B cell (primary cell): ENCODE results near the gene ANKRD33B. TPM values are rescaled to one million over a fixed set of nuclear protein-coding genes. Genes with fewer than 3 reads are reported as not detected.

Source experiments
- ATAC-seq: fragments of 200-7000 bp; cut with Tn5 transposase; one replicate; pipeline ENCODE4 v1.10.0; 2021; ENCODE audit warnings: low read depth, mild to moderate bottlenecking, moderate number of reproducible peaks, moderate library complexity
- CTCF ChIA-PET: fragments of 350-600 bp; sonication (Branson Sonifier 250); formaldehyde crosslinking; loops from one replicate; lab custom pipeline; 2021; ENCODE audit warnings: antibody characterized with exemption, inconsistent platforms; lab: Charles Lee
- POLR2A ChIA-PET: fragments of 350-600 bp; sonication (Branson Sonifier 250); formaldehyde crosslinking; loops from one replicate; lab custom pipeline; 2021; ENCODE audit warnings: antibody characterized with exemption; lab: Charles Lee
- DNase-seq: peaks from one replicate; pipeline ENCODE4 v3.0.0; 2013
- H2AFZ ChIP-seq: 2 replicates; pipeline ENCODE4 v1.6.1; 2012; ENCODE audit warnings: mild to moderate bottlenecking, low read depth, low read length; ENCODE audit not compliant: insufficient read depth, poor library complexity, severe bottlenecking
- H3K27ac ChIP-seq, 2 donors: 1 replicate in 1 of 2; 2 replicates in 1 of 2; pipeline ENCODE4 v1.5.1; 2012 to 2013; ENCODE audit warnings: low read length in 2 of 2, mild to moderate bottlenecking in 2 of 2, moderate library complexity in 1 of 2
- H3K27me3 ChIP-seq, 4 experiments: fragments of 200-600 bp in 1 of 4; sonication (generic) in 1 of 4; replicated peaks in 1 of 4; 1 replicate in 2 of 4; 2 replicates in 2 of 4; pipeline versions ENCODE4 v1.6.1 to v1.7.0; 2013 to 2016; ENCODE audit warnings: low read length in 3 of 4, mild to moderate bottlenecking in 2 of 4, mixed read lengths in 1 of 4, moderate library complexity in 1 of 4; ENCODE audit not compliant: insufficient read depth in 4 of 4, control insufficient read depth in 3 of 4; ENCODE audit errors: control extremely low read depth in 1 of 4
- H3K36me3 ChIP-seq, 2 experiments: replicated peaks in 1 of 2; 1 replicate in 1 of 2; 2 replicates in 1 of 2; pipeline versions ENCODE4 v1.6.1 to v1.7.1; 2013; ENCODE audit warnings: low read length in 1 of 2; ENCODE audit not compliant: insufficient read depth in 2 of 2, control insufficient read depth in 1 of 2; ENCODE audit errors: control extremely low read depth in 1 of 2, extremely low read depth in 1 of 2
- H3K4me1 ChIP-seq, 2 donors: fragments of 200-600 bp in 1 of 2; sonication (generic) in 1 of 2; 1 replicate in 1 of 2; 2 replicates in 1 of 2; pipeline versions ENCODE4 v1.5.1 to v1.6.1; 2013 to 2017; ENCODE audit warnings: low read length in 2 of 2; ENCODE audit not compliant: control insufficient read depth in 2 of 2, insufficient read depth in 2 of 2
- H3K4me2 ChIP-seq: replicated peaks from 2 replicates; pipeline ENCODE3; 2012; ENCODE audit warnings: mild to moderate bottlenecking, low read depth, low read length; ENCODE audit not compliant: poor library complexity, severe bottlenecking
- H3K4me3 ChIP-seq, 5 experiments: fragments of 200-600 bp in 1 of 5; sonication (generic) in 1 of 5; 1 replicate in 3 of 5; 2 replicates in 2 of 5; pipeline versions ENCODE4 v1.5.1 to v1.7.0; 2011 to 2016; ENCODE audit warnings: low read length in 4 of 5, mild to moderate bottlenecking in 4 of 5, low read depth in 2 of 5, control low read depth in 1 of 5, moderate library complexity in 1 of 5; ENCODE audit not compliant: insufficient read depth in 1 of 5; ENCODE audit errors: control extremely low read depth in 1 of 5, extremely low read depth in 1 of 5
- H3K79me2 ChIP-seq: fragments of 200-600 bp; sonication (generic); one replicate; pipeline ENCODE4 v1.6.0; 2016; ENCODE audit warnings: low read length; ENCODE audit not compliant: control insufficient read depth, insufficient read depth
- H3K9ac ChIP-seq: fragments of 200-600 bp; sonication (generic); 2 replicates; pipeline ENCODE4 v1.6.1; 2017; ENCODE audit warnings: mild to moderate bottlenecking, low read length, moderate library complexity
- H3K9me3 ChIP-seq, 3 donors: one replicate each; pipeline versions ENCODE4 v1.6.1 to v1.7.1; 2013; ENCODE audit warnings: low read length in 2 of 3; ENCODE audit not compliant: control insufficient read depth in 2 of 3, insufficient read depth in 1 of 3; ENCODE audit errors: control extremely low read depth in 1 of 3
- H4K20me1 ChIP-seq: 2 replicates; pipeline ENCODE4 v1.6.0; 2012; ENCODE audit warnings: mild to moderate bottlenecking, low read length; ENCODE audit not compliant: insufficient read depth, control insufficient read depth, poor library complexity, severe bottlenecking
- H3K27ac Mint-ChIP-seq: one replicate; pipeline ENCODE4 v1.8.0; 2021; ENCODE audit warnings: mixed read lengths
- H3K27me3 Mint-ChIP-seq: one replicate; pipeline ENCODE4 v1.8.0; 2021; ENCODE audit warnings: mixed read lengths
- H3K4me1 Mint-ChIP-seq: one replicate; pipeline ENCODE4 v1.8.0; 2021; ENCODE audit warnings: mixed read lengths
- H3K4me3 Mint-ChIP-seq: one replicate; pipeline ENCODE4 v1.8.0; 2021; ENCODE audit warnings: mixed read lengths
- H3K9me3 Mint-ChIP-seq: one replicate; pipeline ENCODE4 v1.8.0; 2022; ENCODE audit warnings: mixed read lengths; ENCODE audit not compliant: insufficient read depth
- CTCF ChIP-seq: fragments of 200-600 bp; IDR thresholded peaks from one replicate; pipeline ENCODE4 v1.8.0; 2022; ENCODE audit warnings: antibody characterized with exemption, mild to moderate bottlenecking
- EZH2 ChIP-seq: IDR thresholded peaks from 2 replicates; pipeline ENCODE4 v1.6.1; 2012; ENCODE audit warnings: borderline replicate concordance, low read depth, mild to moderate bottlenecking, moderate library complexity, low read length; ENCODE audit not compliant: insufficient read depth, poor library complexity, severe bottlenecking
- WGBS: methylation state at CpG from one replicate; pipeline ENCODE4 v1.1.5; 2013; ENCODE audit warnings: missing lambda C conversion rate; ENCODE audit not compliant: insufficient coverage; 5-methylcytosine and 5-hydroxymethylcytosine counted together
- intact Hi-C: fragments of 100-400 bp; cut with micrococcal nuclease; formaldehyde crosslinking; loops from one replicate; pipeline ENCODE4 v1.10.0; 2022
- polyA plus RNA-seq: library from polyadenylated mRNA; depleted of rRNA; stranded (reverse); fragments of >200 nt; gene quantifications from 2 replicates; pipeline ENCODE4 v1.2.3, GENCODE V29; 2012
- total RNA-seq, 2 donors: library from RNA; stranded (reverse); fragments of 120-200 nt in 1 of 2; gene quantifications; 1 replicate in 1 of 2; 2 replicates in 1 of 2; pipeline versions ENCODE4 v1.2.3 to v1.2.4, GENCODE V29; 2013 to 2022

The ANKRD33B gene
- total and polyA plus RNA-seq, 2 donors (not counting 1 experiment from before 2014, with no cell fraction given): 2.9 to 23.4 TPM

DNA sequence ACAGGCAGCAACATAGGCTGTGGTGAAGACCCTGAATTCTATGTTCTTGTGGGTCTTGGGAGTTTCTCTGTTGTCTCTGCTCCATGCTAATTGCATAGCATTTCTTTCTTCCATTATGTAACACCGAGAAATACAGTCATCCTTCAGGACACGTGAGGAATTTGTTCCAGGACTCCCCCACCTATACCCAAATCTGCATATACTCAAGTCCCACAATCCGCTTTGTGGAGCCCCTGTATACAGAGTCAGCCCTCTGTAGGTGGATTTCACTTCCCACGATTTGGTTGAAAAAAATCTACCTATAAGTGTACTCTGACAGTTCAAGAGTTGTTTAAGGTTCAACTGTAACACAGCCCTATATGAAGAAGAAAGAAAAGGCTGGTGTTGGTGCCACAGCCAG lies 22.1 kb downstream of the ANKRD33B start:
- H3K4me1 Mint-ChIP-seq: peaks cover 83% of the 10 kb centered on the region
- ChIA-PET CTCF (no interaction called here), POLR2A (interaction anchor here (2.2 kb wide), 1 partner anchor 22 kb away, joined by 6 read pairs; no protein-coding TSS in a partner anchor)
- Histone ChIP-seq H3K4me2 (no peak overlapping the region), H3K4me3 (no peak overlapping the region), H3K27me3 (no peaks in the 10 kb centered on the region), H3K27ac (no peak overlapping the region), H3K4me1 (peaks cover 43 to 51% of the 10 kb centered on the region in 2 donors), H4K20me1 (peaks cover 67% of the 10 kb centered on the region), H3K9ac (no peak overlapping the region), H3K79me2 (peaks cover 87% of the 10 kb centered on the region), H3K36me3 (no peaks in the 10 kb centered on the region), H2AFZ (no peak overlapping the region), H3K9me3 (peaks cover 0 to 11% (median 11%) of the 10 kb centered on the region in 3 donors)
- WGBS: 39% methylated on average over 2 of the region's 4 CpGs
- no peaks in the 10 kb centered on the region for H3K27me3 Mint-ChIP-seq
- intact Hi-C loops: no loop called here
- H3K27ac Mint-ChIP-seq: peak overlapping the region; percentile 56
- DNase-seq (peak; percentile 5), ATAC-seq (no peak)
- H3K9me3 Mint-ChIP-seq: peaks cover 3% of the 10 kb centered on the region
- TF ChIP-seq CTCF (no peak), EZH2 (no peak)
- no peak overlapping the region for H3K4me3 Mint-ChIP-seq

- H3K27ac Mint-ChIP-seq: no peak overlapping the region
- H3K4me2 ChIP-seq: no peak overlapping the region
- H3K27me3 ChIP-seq: no peaks in the 10 kb centered on the region
- no peak overlapping the region for H2AFZ ChIP-seq
- peaks cover 37 to 45% of the 10 kb centered on the region in 2 donors for H3K4me1 ChIP-seq
- peaks cover 61% of the 10 kb centered on the region for H4K20me1 ChIP-seq
- peaks cover 3% of the 10 kb centered on the region for H3K9me3 Mint-ChIP-seq
- intact Hi-C loops: no loop called here
- H3K4me3 ChIP-seq: no peak overlapping the region
- H3K4me1 Mint-ChIP-seq: peaks cover 80% of the 10 kb centered on the region
- H3K9ac ChIP-seq: no peak overlapping the region
- CTCF ChIA-PET: no interaction called here
- no peak overlapping the region for H3K4me3 Mint-ChIP-seq
- peaks cover 0 to 11% (median 11%) of the 10 kb centered on the region in 3 donors for H3K9me3 ChIP-seq
- no peak for ATAC-seq
- no peak for DNase-seq
- TF ChIP-seq CTCF (no peak), EZH2 (no peak)
- WGBS: no CpG with 5 or more reads among the region's 1 CpG
- H3K36me3 ChIP-seq: no peaks in the 10 kb centered on the region
- POLR2A ChIA-PET: no interaction called here
- H3K79me2 ChIP-seq: peaks cover 86% of the 10 kb centered on the region
- no peak overlapping the region for H3K27ac ChIP-seq
- H3K27me3 Mint-ChIP-seq: no peaks in the 10 kb centered on the region
Measured at GRCh38 chr5:10586555-10586954, 22.7 kb downstream of the ANKRD33B start.
